Lower lobe of right lung (tissue), 2 donors: ENCODE data around the gene FRMD4A. TPM values are rescaled to one million over a fixed set of nuclear protein-coding genes. Genes with fewer than 3 reads are reported as not detected.

Experiments used
- ATAC-seq, 2 donors: fragments of 200-7000 bp; cut with Tn5 transposase; one replicate each; pipeline ENCODE4 v1.9.1; 2020 to 2022; ENCODE audit warnings: mild to moderate bottlenecking in 2 of 2, moderate library complexity in 2 of 2
- DNase-seq: peaks from one replicate; pipeline ENCODE4 v3.0.0-alpha.2; 2020
- H3K27ac ChIP-seq: fragments of 200-600 bp; one replicate; pipeline ENCODE4 v1.8.0; 2022
- H3K27me3 ChIP-seq: fragments of 200-600 bp; one replicate; pipeline ENCODE4 v1.8.0; 2022; ENCODE audit warnings: low read depth
- H3K36me3 ChIP-seq: fragments of 200-600 bp; one replicate; pipeline ENCODE4 v1.8.0; 2022; ENCODE audit warnings: mild to moderate bottlenecking
- H3K4me1 ChIP-seq: fragments of 200-600 bp; one replicate; pipeline ENCODE4 v1.8.0; 2022
- H3K4me3 ChIP-seq: fragments of 200-600 bp; one replicate; pipeline ENCODE4 v1.8.0; 2022; ENCODE audit warnings: mild to moderate bottlenecking
- H3K9me3 ChIP-seq: fragments of 200-600 bp; one replicate; pipeline ENCODE4 v1.8.0; 2022
- CTCF ChIP-seq: fragments of 200-600 bp; IDR thresholded peaks from one replicate; pipeline ENCODE4 v1.8.0; 2022; ENCODE audit warnings: antibody characterized with exemption, mild to moderate bottlenecking
- intact Hi-C: fragments of 100-400 bp; cut with DNase I; formaldehyde crosslinking; loops from one replicate; pipeline ENCODE4 v1.11.0; 2022
- total RNA-seq: library from RNA; stranded (reverse); fragmentation: NEBNext Ultra II Directional; extraction: Animal tissue kit (Norgen Biotek cat#: 25700); gene quantifications from one replicate; pipeline ENCODE4 v1.2.1, GENCODE V29; 2021
- donor health status: DM: no; HTN: yes; CAD: no; lungs with severe emphysema.

The FRMD4A gene
- total RNA-seq, 1 donor from 2014 or later, result 64.8 TPM

GRCh38 chr10:14278533-14278932, 52.2 kb downstream of the FRMD4A start:
- H3K4me1 ChIP-seq, result no peaks in the 10 kb centered on the region
- H3K9me3 ChIP-seq, result no peaks in the 10 kb centered on the region
- no peak for ATAC-seq
- H3K36me3 ChIP-seq, result no peaks in the 10 kb centered on the region
- H3K4me3 ChIP-seq, result no peak overlapping the region
- DNase-seq, result no peak
- H3K27ac ChIP-seq, result no peak overlapping the region
- TF ChIP-seq CTCF, result no peak
- intact Hi-C loops, result no loop called here
- H3K27me3 ChIP-seq, result no peaks in the 10 kb centered on the region

GRCh38 chr10:14276210-14276609, 54.5 kb downstream of the FRMD4A start:
- Histone ChIP-seq H3K27ac (no peak overlapping the region), H3K27me3 (peaks cover 1% of the 10 kb centered on the region), H3K4me3 (no peak overlapping the region), H3K9me3 (no peaks in the 10 kb centered on the region), H3K4me1 (no peaks in the 10 kb centered on the region), H3K36me3 (no peaks in the 10 kb centered on the region)
- DNase-seq, result no peak
- no peak for ATAC-seq
- intact Hi-C loops, result no loop called here
- TF ChIP-seq CTCF, result no peak

GRCh38 chr10:14271621-14272020, 59.1 kb downstream of the FRMD4A start:
- no peak overlapping the region for H3K27ac ChIP-seq
- DNase-seq (no peak), ATAC-seq (no peak)
- H3K4me3 ChIP-seq, result no peak overlapping the region
- intact Hi-C loops, result no loop called here
- H3K27me3 ChIP-seq, result peaks cover 6% of the 10 kb centered on the region
- no peaks in the 10 kb centered on the region for H3K9me3 ChIP-seq
- no peaks in the 10 kb centered on the region for H3K36me3 ChIP-seq
- no peaks in the 10 kb centered on the region for H3K4me1 ChIP-seq
- no peak for TF ChIP-seq CTCF

- Histone ChIP-seq H3K27me3 (peaks cover 6% of the 10 kb centered on the region), H3K9me3 (no peaks in the 10 kb centered on the region), H3K27ac (no peak overlapping the region), H3K36me3 (no peaks in the 10 kb centered on the region), H3K4me1 (no peaks in the 10 kb centered on the region), H3K4me3 (no peak overlapping the region)
- DNase-seq (no peak), ATAC-seq (no peak)
- intact Hi-C loops, result no loop called here
- no peak for TF ChIP-seq CTCF
These were observed 60.4 kb downstream of the FRMD4A start for GRCh38 chr10:14270370-14270769.

GRCh38 chr10:14265709-14266108, 65.0 kb downstream of the FRMD4A start:
- ATAC-seq, result no peak
- no peak for TF ChIP-seq CTCF
- Histone ChIP-seq H3K4me3 (no peak overlapping the region), H3K27me3 (peaks cover 3% of the 10 kb centered on the region), H3K9me3 (no peaks in the 10 kb centered on the region), H3K36me3 (no peaks in the 10 kb centered on the region), H3K27ac (no peak overlapping the region), H3K4me1 (no peaks in the 10 kb centered on the region)
- DNase-seq, result no peak
- intact Hi-C loops, result no loop called here

- Histone ChIP-seq H3K9me3 (no peaks in the 10 kb centered on the region), H3K4me3 (no peak overlapping the region), H3K27me3 (no peaks in the 10 kb centered on the region), H3K36me3 (no peaks in the 10 kb centered on the region), H3K4me1 (no peaks in the 10 kb centered on the region), H3K27ac (no peak overlapping the region)
- TF ChIP-seq CTCF, result no peak
- DNase-seq (no peak), ATAC-seq (no peak)
- intact Hi-C loops, result no loop called here
These were observed 67.8 kb downstream of the FRMD4A start for GRCh38 chr10:14262836-14263425.
